BJ (cell line): ENCODE results near the gene PTPRM. TPM values are rescaled to one million over a fixed set of nuclear protein-coding genes. Genes with fewer than 3 reads are reported as not detected.
A peak's percentile ranks its signal among the peaks of the same experiment; 100 is the strongest.

Experiments used
- CTCF ChIA-PET: fragments of 350-600 bp; formaldehyde crosslinking; extraction: SDS; loops from one replicate; lab custom pipeline; 2021; ENCODE audit warnings: antibody characterized with exemption, inconsistent platforms; lab: Yijun Ruan, JAX
- POLR2A ChIA-PET: fragments of 300-600 bp; sonication (Branson Sonifier 250); formaldehyde crosslinking; extraction: SDS; loops from one replicate; lab custom pipeline; 2021; ENCODE audit warnings: antibody characterized with exemption; lab: Charles Lee
- DNase-seq: peaks from one replicate; pipeline ENCODE4 v3.0.0-alpha.2; 2011; ENCODE audit warnings: low read depth
- H3K27me3 ChIP-seq: 2 replicates; pipeline ENCODE4 v1.6.0; 2011; ENCODE audit warnings: low read length; ENCODE audit not compliant: control insufficient read depth, insufficient read depth
- H3K36me3 ChIP-seq: 2 replicates; pipeline ENCODE4 v1.5.1; 2011; ENCODE audit warnings: low read length; ENCODE audit not compliant: control insufficient read depth, insufficient read depth
- H3K4me3 ChIP-seq: 2 replicates; pipeline ENCODE4 v1.5.1; 2011; ENCODE audit warnings: low read depth, mild to moderate bottlenecking, control low read depth, low read length
- CTCF ChIP-seq: IDR thresholded peaks from 2 replicates; pipeline ENCODE4 v1.5.1; 2011; ENCODE audit warnings: low read depth, mild to moderate bottlenecking, control low read depth, inconsistent platforms, low read length, moderate library complexity; ENCODE audit not compliant: insufficient read depth
- polyA plus RNA-seq: library from polyadenylated mRNA; depleted of rRNA; stranded (reverse); fragments of >200 nt; gene quantifications from 2 replicates; pipeline ENCODE4 v1.2.3, GENCODE V29; 2011

Gene PTPRM
- polyA plus RNA-seq, 1 experiment = 149 TPM

GRCh38 chr18:8116341-8117005, 549.4 kb downstream of the PTPRM start:
- DNase-seq = peak; percentile 51
- Histone ChIP-seq H3K36me3 (no peaks in the 10 kb centered on the region), H3K27me3 (no peaks in the 10 kb centered on the region), H3K4me3 (no peak overlapping the region)
- CTCF ChIA-PET = interaction anchor here (1.1 kb wide), 1 partner anchor 14 kb away, joined by 4 read pairs; no protein-coding TSS in a partner anchor
- no peak for TF ChIP-seq CTCF
- POLR2A ChIA-PET = no interaction called here

- ChIA-PET POLR2A (no interaction called here), CTCF (no interaction called here)
- no peaks in the 10 kb centered on the region for H3K36me3 ChIP-seq
- no peaks in the 10 kb centered on the region for H3K27me3 ChIP-seq
- no peak for TF ChIP-seq CTCF
- H3K4me3 ChIP-seq = no peak overlapping the region
- DNase-seq = no peak
Measured at GRCh38 chr18:8117006-8117371, 549.9 kb downstream of the PTPRM start.

- no peak for TF ChIP-seq CTCF
- ChIA-PET CTCF (interaction anchor here (1.5 kb wide), 1 partner anchor 331 kb away, joined by 3 read pairs; no protein-coding TSS in a partner anchor), POLR2A (no interaction called here)
- H3K27me3 ChIP-seq = no peaks in the 10 kb centered on the region
- no peaks in the 10 kb centered on the region for H3K36me3 ChIP-seq
- DNase-seq = no peak
- H3K4me3 ChIP-seq = no peak overlapping the region
Measured at GRCh38 chr18:8121101-8121500, 554.0 kb downstream of the PTPRM start.

- Histone ChIP-seq H3K27me3 (no peaks in the 10 kb centered on the region), H3K4me3 (no peak overlapping the region), H3K36me3 (no peaks in the 10 kb centered on the region)
- DNase-seq = peak; percentile 35
- ChIA-PET POLR2A (no interaction called here), CTCF (interaction anchor here (0.6 to 1.5 kb wide), 2 partner anchors 83 to 332 kb away, joined by 3 to 5 read pairs; no protein-coding TSS in a partner anchor)
- no peak for TF ChIP-seq CTCF
Measured at GRCh38 chr18:8121942-8122480, 554.9 kb downstream of the PTPRM start.

- Histone ChIP-seq H3K4me3 (no peak overlapping the region), H3K27me3 (no peaks in the 10 kb centered on the region), H3K36me3 (no peaks in the 10 kb centered on the region)
- ChIA-PET POLR2A (no interaction called here), CTCF (interaction anchor here (1.0 kb wide), 1 partner anchor 15 kb away, joined by 3 read pairs; no protein-coding TSS in a partner anchor)
- DNase-seq = no peak
- TF ChIP-seq CTCF = no peak
Measured at GRCh38 chr18:8124232-8125146, 557.4 kb downstream of the PTPRM start.
